ENCODE results near the gene POLD2.
"Not testable (repeated sequence)": the region's sequence is repeated elsewhere in the genome, so short reads cannot be mapped to it uniquely, and the experiment has no call there.

- TF ChIP-seq POLR2A, CTCF (IDR thresholded peaks at IDR 0.05): not testable (repeated sequence)
Measured at GRCh38 chr7:44171901-44172300, 48.6 kb upstream of the POLD2 start.
